Measurements from ENCODE around the gene LRP8.

GRCh38 chr1:53295295-53295694 is 32.6 kb downstream of the LRP8 start:
- TF ChIP-seq HCFC1 (IDR thresholded peaks at IDR 0.05; ENCODE audit: low read depth, low read length) (no peak), ZBTB8A (CRISPR knock-in tag; IDR thresholded peaks at IDR 0.05; ENCODE audit: borderline replicate concordance, low read depth) (no peak), NRL (CRISPR knock-in tag; IDR thresholded peaks at IDR 0.05; ENCODE audit: borderline replicate concordance) (no peak)
